Keratinocyte (primary cell): Measurements from ENCODE around the gene NUP98.

Source experiments
- CTCF ChIP-seq, 3 experiments: IDR thresholded peaks in 1 of 3; conservative IDR thresholded peaks in 1 of 3; optimal IDR thresholded peaks in 1 of 3; 2 replicates in 2 of 3; 3 replicates in 1 of 3; pipeline versions ENCODE3 to v1.5.1; 2011; ENCODE audit warnings: low read length in 3 of 3, mild to moderate bottlenecking in 3 of 3, moderate library complexity in 2 of 3, control low read depth in 1 of 3, inconsistent platforms in 1 of 3; ENCODE audit not compliant: insufficient read depth in 2 of 3; ENCODE audit errors: extremely low read depth in 1 of 3
- EZH2 ChIP-seq: IDR thresholded peaks from one replicate; pipeline ENCODE4 v1.6.1; 2012; ENCODE audit warnings: inconsistent platforms, mild to moderate bottlenecking, low read length, moderate library complexity

- TF ChIP-seq CTCF (optimal IDR thresholded peaks at IDR 0.05 in 1 of 3, IDR thresholded peaks at IDR 0.05 in 1 of 3, conservative IDR thresholded peaks at IDR 0.05 in 1 of 3; ENCODE audit: extremely low read depth in 1 of 3, insufficient read depth in 2 of 3, low read length in 3 of 3): no peak
- no peak for TF ChIP-seq EZH2
Measured at GRCh38 chr11:3722100-3722499, 75.3 kb downstream of the NUP98 start.
